Bladder microvascular endothelial cell (primary cell): ENCODE results near the gene NPY1R. TPM values are rescaled to one million over a fixed set of nuclear protein-coding genes. Genes with fewer than 3 reads are reported as not detected.

Experiments used
- total RNA-seq: library from RNA; depleted of rRNA; stranded (reverse); fragments of >200 nt; gene quantifications from 2 replicates; pipeline ENCODE4 v1.2.3, GENCODE V29; 2014

Gene NPY1R
- 0.06 TPM in 1 of 2 replicates, not detected in the other for total RNA-seq

GRCh38 chr4:163332526-163333406 lies at the start of gene NPY1R:
Gene NPY1R (minus strand): TSS chr4:163332596. CDS start chr4:163326554, 6,042 bp downstream.

GRCh38 chr4:163343604-163344146 lies 11.3 kb upstream of the NPY1R start, which contains the start of gene NPY5R:
Gene NPY5R (plus strand): TSS chr4:163343892. CDS start chr4:163350274, 6,382 bp downstream.

Other genes with a start within 250 kb of the NPY1R start
- gene NAF1, start 165.7 kb downstream of the NPY1R start, total RNA-seq, result 3.2 and 8.0 TPM in 2 replicates
- not detected in 2 replicates for gene NPY5R, start 11.3 kb upstream of the NPY1R start, total RNA-seq
- gene TKTL2, start 141.2 kb upstream of the NPY1R start, total RNA-seq, result 0.06 TPM in 1 of 2 replicates, not detected in the other
- gene TMA16, start 162.1 kb upstream of the NPY1R start, total RNA-seq, result 20.1 and 27.3 TPM in 2 replicates